ENCODE results near the gene RIPK4.
"Not testable (repeated sequence)": the region's sequence is repeated elsewhere in the genome, so short reads cannot be mapped to it uniquely, and the experiment has no call there.

RIPK4 gene

DNA sequence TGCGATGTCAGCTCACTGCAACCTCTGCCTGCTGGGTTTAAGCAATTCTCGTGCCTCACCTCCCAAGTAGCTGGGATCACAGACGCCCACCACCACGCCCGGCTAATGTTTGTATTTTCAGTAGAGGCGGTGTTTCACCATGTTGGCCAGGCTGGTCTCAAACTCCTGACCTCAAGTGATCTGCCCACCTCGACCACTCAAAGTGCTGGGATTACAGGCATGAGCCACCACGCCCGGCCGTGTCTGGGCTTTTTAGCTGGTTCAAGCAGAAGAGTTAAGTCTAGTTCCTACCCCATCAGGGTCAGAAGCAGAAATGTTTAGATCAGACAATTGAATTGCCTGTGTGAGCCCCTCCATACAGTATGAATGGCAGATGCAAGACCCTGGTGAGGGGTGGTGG is 27.7 kb upstream of the RIPK4 start:
- Histone ChIP-seq H2BK120ac (ENCODE audit: low read depth, low read length) (no peak overlapping the region), H4K5ac (ENCODE audit: low read length) (no peak overlapping the region), H3K18ac (ENCODE audit: low read length) (no peak overlapping the region), H3K4me3 (ENCODE audit: low read length) (no peak overlapping the region), H3K9ac (ENCODE audit: low read length) (no peak overlapping the region), H2BK15ac (replicated peaks; ENCODE audit: low read depth) (no peak overlapping the region), H3K27ac (ENCODE audit: low read depth, low read length) (no peak overlapping the region), H3K36me3 (ENCODE audit: control insufficient read depth, insufficient read depth, low read length) (no peaks in the 10 kb centered on the region), H3K27me3 (ENCODE audit: insufficient read depth, low read length, poor library complexity) (no peaks in the 10 kb centered on the region), H3K79me1 (ENCODE audit: low read length) (no peaks in the 10 kb centered on the region), H4K8ac (ENCODE audit: low read depth, low read length) (no peak overlapping the region), H3K23ac (ENCODE audit: low read length) (no peak overlapping the region), H2BK5ac (ENCODE audit: low read length) (no peak overlapping the region), H3K56ac (ENCODE audit: low read length) (no peak overlapping the region), H2AK5ac (ENCODE audit: low read length) (no peak overlapping the region), H3K4ac (ENCODE audit: low read depth, low read length) (no peak overlapping the region), H3K4me1 (ENCODE audit: control insufficient read depth, low read depth, low read length) (no peaks in the 10 kb centered on the region), H3K79me2 (ENCODE audit: control insufficient read depth, insufficient read depth, low read length) (no peaks in the 10 kb centered on the region), H3K4me2 (ENCODE audit: low read length) (no peak overlapping the region)
- DNase-seq = no peak
- no CpG with 5 or more reads among the region's 10 CpGs for WGBS (ENCODE audit: extremely low coverage, insufficient coverage, low lambda C conversion rate)

DNA sequence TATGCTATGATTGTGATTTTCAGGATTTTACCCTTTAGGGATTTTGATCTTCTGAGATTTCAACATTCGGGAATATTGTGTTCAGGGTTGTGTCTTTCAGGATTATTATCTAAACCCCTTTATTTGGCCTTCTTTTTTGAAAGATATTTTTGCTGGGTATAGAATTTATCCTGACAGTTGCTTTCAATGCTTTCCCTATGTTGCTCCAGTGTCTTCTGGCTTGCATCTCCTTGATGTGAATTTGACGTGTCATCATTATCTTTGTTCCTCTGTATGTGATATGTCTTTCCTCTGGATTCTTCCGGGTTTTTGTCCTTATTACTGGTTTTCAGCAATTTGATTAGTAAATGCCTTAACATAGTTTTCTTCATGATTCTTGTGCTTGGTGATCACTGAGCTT is 25.9 kb upstream of the RIPK4 start:
- no peak overlapping the region for H3K27ac ChIP-seq (ENCODE audit: low read depth, low read length)
- no peak overlapping the region for H3K4me3 ChIP-seq (ENCODE audit: low read length)
- no peaks in the 10 kb centered on the region for H3K4me1 ChIP-seq (ENCODE audit: control insufficient read depth, low read depth, low read length)
- no peak overlapping the region for H2BK120ac ChIP-seq (ENCODE audit: low read depth, low read length)
- WGBS (ENCODE audit: extremely low coverage, insufficient coverage, low lambda C conversion rate) = no CpG with 5 or more reads among the region's 3 CpGs
- H4K5ac ChIP-seq (ENCODE audit: low read length) = no peak overlapping the region
- no peak overlapping the region for H2BK15ac ChIP-seq (replicated peaks; ENCODE audit: low read depth)
- no peaks in the 10 kb centered on the region for H3K36me3 ChIP-seq (ENCODE audit: control insufficient read depth, insufficient read depth, low read length)
- H4K8ac ChIP-seq (ENCODE audit: low read depth, low read length) = no peak overlapping the region
- H3K79me1 ChIP-seq (ENCODE audit: low read length) = no peaks in the 10 kb centered on the region
- no peak overlapping the region for H3K18ac ChIP-seq (ENCODE audit: low read length)
- DNase-seq = no peak
- no peak overlapping the region for H3K9ac ChIP-seq (ENCODE audit: low read length)
- H2BK5ac ChIP-seq (ENCODE audit: low read length) = no peak overlapping the region
- H3K27me3 ChIP-seq (ENCODE audit: insufficient read depth, low read length, poor library complexity) = no peaks in the 10 kb centered on the region
- no peak overlapping the region for H2AK5ac ChIP-seq (ENCODE audit: low read length)
- no peak overlapping the region for H3K4me2 ChIP-seq (ENCODE audit: low read length)
- H3K56ac ChIP-seq (ENCODE audit: low read length) = no peak overlapping the region
- H3K4ac ChIP-seq (ENCODE audit: low read depth, low read length) = no peak overlapping the region
- no peak overlapping the region for H3K23ac ChIP-seq (ENCODE audit: low read length)
- H3K79me2 ChIP-seq (ENCODE audit: control insufficient read depth, insufficient read depth, low read length) = no peaks in the 10 kb centered on the region

DNA sequence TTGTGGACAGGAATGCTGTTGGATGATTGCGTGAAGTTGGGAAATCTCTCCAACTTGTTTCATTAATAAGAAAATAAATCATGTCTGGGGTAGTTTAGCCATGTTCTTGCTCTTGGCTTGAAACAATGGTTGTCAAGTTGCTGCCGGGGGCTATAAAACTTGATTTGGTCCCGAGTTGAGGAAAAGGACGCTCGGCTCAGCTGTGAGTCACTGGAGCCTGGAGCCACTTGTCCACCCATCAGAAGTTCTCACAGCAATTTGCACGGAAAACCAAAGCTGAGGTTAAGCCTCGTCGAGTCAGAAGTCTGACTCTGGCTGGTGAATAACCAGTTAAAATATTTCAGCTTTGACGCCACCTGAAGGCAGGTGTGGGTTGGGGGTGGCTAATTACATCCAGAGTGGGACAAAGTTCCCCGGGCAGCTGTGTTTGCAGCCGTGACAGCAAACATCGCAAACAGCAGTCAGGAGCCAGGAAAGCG is 19.7 kb upstream of the RIPK4 start:
- DNase-seq = no peak
- Histone ChIP-seq H3K23ac (ENCODE audit: low read length) (no peak overlapping the region), H3K4me2 (ENCODE audit: low read length) (no peak overlapping the region), H2BK15ac (replicated peaks; ENCODE audit: low read depth) (no peak overlapping the region), H3K79me1 (ENCODE audit: low read length) (no peaks in the 10 kb centered on the region), H3K9ac (ENCODE audit: low read length) (no peak overlapping the region), H3K4me3 (ENCODE audit: low read length) (no peak overlapping the region), H3K27ac (ENCODE audit: low read depth, low read length) (no peak overlapping the region), H3K4ac (ENCODE audit: low read depth, low read length) (no peak overlapping the region), H3K18ac (ENCODE audit: low read length) (no peak overlapping the region), H2BK120ac (ENCODE audit: low read depth, low read length) (no peak overlapping the region), H3K79me2 (ENCODE audit: control insufficient read depth, insufficient read depth, low read length) (no peaks in the 10 kb centered on the region), H2AK5ac (ENCODE audit: low read length) (no peak overlapping the region), H4K8ac (ENCODE audit: low read depth, low read length) (peak overlapping the region; percentile 56), H3K27me3 (ENCODE audit: insufficient read depth, low read length, poor library complexity) (no peaks in the 10 kb centered on the region), H4K5ac (ENCODE audit: low read length) (no peak overlapping the region), H2BK5ac (ENCODE audit: low read length) (no peak overlapping the region), H3K36me3 (ENCODE audit: control insufficient read depth, insufficient read depth, low read length) (no peaks in the 10 kb centered on the region), H3K4me1 (ENCODE audit: control insufficient read depth, low read depth, low read length) (no peaks in the 10 kb centered on the region), H3K56ac (ENCODE audit: low read length) (no peak overlapping the region)
- no CpG with 5 or more reads among the region's 13 CpGs for WGBS (ENCODE audit: extremely low coverage, insufficient coverage, low lambda C conversion rate)

DNA sequence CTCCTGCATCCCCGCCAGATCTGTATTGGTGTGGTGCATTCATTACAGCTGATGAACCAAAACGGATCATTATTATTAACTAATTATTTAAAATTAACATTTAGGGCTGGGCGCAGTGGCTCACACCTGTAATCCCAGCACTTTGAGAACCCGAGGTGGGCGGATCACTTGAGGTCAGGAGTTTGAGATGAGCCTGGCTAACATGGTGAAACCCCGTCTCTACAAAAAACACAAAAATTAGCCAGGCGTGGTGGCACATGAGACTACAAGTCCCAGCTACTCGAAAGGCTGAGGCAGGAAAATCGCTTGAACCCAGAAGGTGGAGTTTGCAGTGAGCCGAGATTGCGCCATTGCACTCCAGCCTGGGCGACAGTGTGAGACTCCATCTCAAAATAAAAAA is 18.4 kb upstream of the RIPK4 start:
- not testable (repeated sequence) for DNase-seq; H3K36me3 ChIP-seq (ENCODE audit: control insufficient read depth, insufficient read depth, low read length)
- no CpG with 5 or more reads among the region's 12 CpGs for WGBS (ENCODE audit: extremely low coverage, insufficient coverage, low lambda C conversion rate)

GRCh38 chr21:41784456-41785102 is 17.7 kb upstream of the RIPK4 start:
- DNase-seq = no peak
- Histone ChIP-seq H3K4me2 (ENCODE audit: low read length) (no peak overlapping the region), H4K5ac (ENCODE audit: low read length) (no peak overlapping the region), H3K36me3 (ENCODE audit: control insufficient read depth, insufficient read depth, low read length) (no peaks in the 10 kb centered on the region), H3K27ac (ENCODE audit: low read depth, low read length) (no peak overlapping the region), H3K9ac (ENCODE audit: low read length) (no peak overlapping the region), H3K79me2 (ENCODE audit: control insufficient read depth, insufficient read depth, low read length) (no peaks in the 10 kb centered on the region), H3K18ac (ENCODE audit: low read length) (no peak overlapping the region), H2BK5ac (ENCODE audit: low read length) (no peak overlapping the region), H3K4me3 (ENCODE audit: low read length) (no peak overlapping the region), H3K4ac (ENCODE audit: low read depth, low read length) (no peak overlapping the region), H3K27me3 (ENCODE audit: insufficient read depth, low read length, poor library complexity) (no peaks in the 10 kb centered on the region), H3K23ac (ENCODE audit: low read length) (no peak overlapping the region), H3K4me1 (ENCODE audit: control insufficient read depth, low read depth, low read length) (no peaks in the 10 kb centered on the region), H3K79me1 (ENCODE audit: low read length) (no peaks in the 10 kb centered on the region), H2BK120ac (ENCODE audit: low read depth, low read length) (no peak overlapping the region), H2BK15ac (replicated peaks; ENCODE audit: low read depth) (no peak overlapping the region), H4K8ac (ENCODE audit: low read depth, low read length) (no peak overlapping the region), H3K56ac (ENCODE audit: low read length) (no peak overlapping the region), H2AK5ac (ENCODE audit: low read length) (no peak overlapping the region)
- WGBS (ENCODE audit: extremely low coverage, insufficient coverage, low lambda C conversion rate) = no CpG with 5 or more reads among the region's 15 CpGs

More for the DNA sequence above, 18.4 kb upstream of the RIPK4 start:
- not testable (repeated sequence) for H4K5ac ChIP-seq (ENCODE audit: low read length); H3K27ac ChIP-seq (ENCODE audit: low read depth, low read length); H3K4me2 ChIP-seq (ENCODE audit: low read length); H3K4me3 ChIP-seq (ENCODE audit: low read length); H2AK5ac ChIP-seq (ENCODE audit: low read length); H3K27me3 ChIP-seq (ENCODE audit: insufficient read depth, low read length, poor library complexity); H2BK5ac ChIP-seq (ENCODE audit: low read length); H3K79me1 ChIP-seq (ENCODE audit: low read length); H3K79me2 ChIP-seq (ENCODE audit: control insufficient read depth, insufficient read depth, low read length); H2BK15ac ChIP-seq (replicated peaks; ENCODE audit: low read depth); H3K23ac ChIP-seq (ENCODE audit: low read length); H3K4me1 ChIP-seq (ENCODE audit: control insufficient read depth, low read depth, low read length); H3K56ac ChIP-seq (ENCODE audit: low read length); H4K8ac ChIP-seq (ENCODE audit: low read depth, low read length); H3K9ac ChIP-seq (ENCODE audit: low read length); H2BK120ac ChIP-seq (ENCODE audit: low read depth, low read length); H3K18ac ChIP-seq (ENCODE audit: low read length); H3K4ac ChIP-seq (ENCODE audit: low read depth, low read length)
